ENCODE data around the gene NACC2.

The NACC2 gene

DNA sequence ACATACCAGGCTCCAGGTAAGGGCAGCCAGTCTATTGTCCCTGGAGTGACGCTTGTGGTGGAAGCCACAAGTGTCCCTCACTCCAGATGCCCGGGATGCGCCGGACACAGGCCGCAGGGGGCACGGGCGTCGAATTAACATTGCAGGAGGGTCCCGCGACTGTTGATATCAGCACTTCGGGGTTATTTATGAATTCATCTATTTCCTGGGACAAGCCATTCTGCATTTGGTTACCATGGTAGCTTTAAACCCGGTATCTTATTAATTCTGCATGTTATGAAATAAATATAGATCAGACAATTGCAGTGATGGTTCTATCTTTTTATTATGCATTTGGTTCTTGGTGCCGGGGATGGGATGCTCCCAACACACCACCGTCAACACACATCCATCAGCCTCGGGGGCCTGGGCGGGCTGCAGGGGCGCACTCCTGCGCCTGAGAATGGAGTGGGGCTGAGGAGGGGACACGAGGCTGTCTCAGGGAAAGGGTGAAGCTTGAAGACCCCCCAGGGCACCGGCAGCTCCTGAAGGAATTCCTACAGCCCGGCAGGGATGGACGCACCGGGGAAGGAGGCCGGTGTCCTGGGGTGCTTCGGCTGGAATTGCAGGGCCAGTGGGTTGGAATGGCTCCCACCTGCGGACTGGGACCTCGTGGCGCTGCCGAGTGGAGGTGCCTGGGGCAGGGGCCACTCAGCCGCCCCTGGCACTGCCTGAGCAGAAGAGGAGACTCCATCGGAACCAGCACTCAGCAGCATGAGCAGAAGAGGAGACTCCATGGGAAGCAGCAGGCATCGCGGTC, 41.2 kb upstream of the NACC2 start:
- Histone ChIP-seq H2AK5ac (ENCODE audit: low read depth, low read length) (peak overlapping the region; percentile 52), H3K27me3 (ENCODE audit: control insufficient read depth in 3 of 3, insufficient read depth in 3 of 3, low read depth in 1 of 3, low read length in 3 of 3) (peaks cover 3 to 63% (median 28%) of the 10 kb centered on the region in 3 experiments), H3K4me1 (ENCODE audit: control insufficient read depth in 2 of 2, insufficient read depth in 1 of 2, low read depth in 1 of 2, low read length in 2 of 2) (peaks cover 8% of the 10 kb centered on the region in 2 donors)

DNA sequence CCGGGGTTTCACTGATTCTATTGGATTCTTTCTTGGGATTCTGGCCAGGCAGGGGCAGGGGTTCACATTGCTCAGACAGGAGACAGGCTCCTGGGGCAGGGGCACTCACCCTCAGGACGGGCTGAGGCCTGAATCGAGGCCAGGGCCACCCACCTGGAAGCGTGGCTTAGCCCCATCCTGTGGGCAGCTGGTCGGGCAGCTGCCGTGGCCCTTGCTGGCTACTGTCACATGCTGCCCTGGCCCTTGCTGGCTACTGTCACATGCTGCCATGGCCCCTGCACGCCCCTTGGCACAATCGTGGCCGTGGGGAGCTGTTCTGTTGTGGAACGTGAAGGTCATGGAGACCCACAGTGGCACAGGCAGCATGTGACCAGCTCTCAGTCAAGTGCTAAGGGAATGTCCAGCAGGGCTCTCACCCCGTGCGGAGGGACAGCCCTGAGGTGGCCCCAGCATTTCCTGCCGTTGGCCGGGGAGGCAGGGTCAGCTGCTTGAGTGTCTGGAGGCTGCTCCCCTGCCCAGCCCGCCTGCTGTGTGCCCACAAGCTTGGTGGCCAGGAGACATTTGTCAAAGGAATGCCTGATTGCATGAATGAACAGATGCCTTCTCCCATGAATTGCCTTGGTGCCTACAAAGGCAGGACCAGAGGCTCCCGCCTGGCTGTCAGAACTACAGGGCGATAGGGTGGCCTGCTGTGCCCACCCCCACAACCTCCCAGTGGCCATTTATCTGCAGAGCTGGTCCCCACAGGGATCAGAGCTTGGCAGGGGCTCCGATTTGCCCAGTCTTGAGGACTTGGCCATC, 40.4 kb upstream of the NACC2 start:
- H3K14ac ChIP-seq (ENCODE audit: low read length): peak overlapping the region; percentile 87
- H2BK5ac ChIP-seq (ENCODE audit: low read length): no peak overlapping the region
- no peak overlapping the region for H2AFZ ChIP-seq (ENCODE audit: low read length)
- H3K27me3 ChIP-seq (ENCODE audit: control insufficient read depth in 3 of 3, insufficient read depth in 3 of 3, low read depth in 1 of 3, low read length in 3 of 3): peaks cover 3 to 71% (median 31%) of the 10 kb centered on the region in 3 experiments
- DNase-seq (ENCODE audit: low spot score): no peak
- peak overlapping the region; percentile 25 for H3K9ac ChIP-seq (ENCODE audit: low read depth, low read length, poor library complexity)
- no peak overlapping the region for H3K27ac ChIP-seq (replicated peaks; ENCODE audit: low read length)
- no peaks in the 10 kb centered on the region for H3K9me3 ChIP-seq (replicated peaks in 1 of 2; ENCODE audit: control insufficient read depth in 2 of 2, insufficient read depth in 1 of 2, low read depth in 1 of 2, low read length in 2 of 2)
- H3K4me2 ChIP-seq (ENCODE audit: insufficient read depth, low read length, poor library complexity, severe bottlenecking): no peak overlapping the region
- H3K79me1 ChIP-seq (ENCODE audit: low read depth, low read length): peaks cover 2% of the 10 kb centered on the region
- H3K18ac ChIP-seq (ENCODE audit: low read length): no peak overlapping the region
- H4K91ac ChIP-seq (ENCODE audit: low read depth, low read length, poor library complexity): no peak overlapping the region
- no peak overlapping the region for H2BK120ac ChIP-seq (ENCODE audit: low read depth, low read length)
- H3K23ac ChIP-seq (ENCODE audit: low read depth, low read length, poor library complexity): peak overlapping the region; percentile 62
- H2AK5ac ChIP-seq (ENCODE audit: low read depth, low read length): peak overlapping the region; percentile 3
- H3K4me1 ChIP-seq (ENCODE audit: control insufficient read depth in 2 of 2, insufficient read depth in 1 of 2, low read depth in 1 of 2, low read length in 2 of 2): peaks cover 8% of the 10 kb centered on the region in 2 donors
- WGBS, 2 donors (ENCODE audit: extremely low coverage in 2 of 2, insufficient read length in 2 of 2, insufficient replicate concordance in 1 of 2): no CpG with 5 or more reads among the region's 18 CpGs
- peak overlapping the region; percentile 65 for H2BK12ac ChIP-seq (ENCODE audit: low read length)
- H2BK15ac ChIP-seq (ENCODE audit: low read length): no peak overlapping the region
- no peaks in the 10 kb centered on the region for H3K36me3 ChIP-seq (replicated peaks in 1 of 2; ENCODE audit: control insufficient read depth in 2 of 2, insufficient read depth in 2 of 2, low read length in 2 of 2)
- H4K8ac ChIP-seq (ENCODE audit: low read depth, low read length): no peak overlapping the region
- peak overlapping the region in 1 of 2 donors; percentile 11 for H3K4me3 ChIP-seq (ENCODE audit: low read length in 2 of 2)
- no peak overlapping the region for H3K4ac ChIP-seq (ENCODE audit: low read length)

More for the DNA sequence above, 41.2 kb upstream of the NACC2 start:
- Histone ChIP-seq H3K4me3 (ENCODE audit: low read length in 2 of 2) (no peak overlapping the region), H4K91ac (ENCODE audit: low read depth, low read length, poor library complexity) (no peak overlapping the region), H3K9ac (ENCODE audit: low read depth, low read length, poor library complexity) (peak overlapping the region; percentile 37), H2BK15ac (ENCODE audit: low read length) (peak overlapping the region; percentile 85), H3K36me3 (replicated peaks in 1 of 2; ENCODE audit: control insufficient read depth in 2 of 2, insufficient read depth in 2 of 2, low read length in 2 of 2) (no peaks in the 10 kb centered on the region), H2BK5ac (ENCODE audit: low read length) (no peak overlapping the region), H3K9me3 (replicated peaks in 1 of 2; ENCODE audit: control insufficient read depth in 2 of 2, insufficient read depth in 1 of 2, low read depth in 1 of 2, low read length in 2 of 2) (no peaks in the 10 kb centered on the region), H3K27ac (replicated peaks; ENCODE audit: low read length) (no peak overlapping the region), H4K8ac (ENCODE audit: low read depth, low read length) (no peak overlapping the region), H3K4ac (ENCODE audit: low read length) (no peak overlapping the region), H3K18ac (ENCODE audit: low read length) (peak overlapping the region; percentile 38), H3K23ac (ENCODE audit: low read depth, low read length, poor library complexity) (no peak overlapping the region), H3K4me2 (ENCODE audit: insufficient read depth, low read length, poor library complexity, severe bottlenecking) (no peak overlapping the region), H2BK120ac (ENCODE audit: low read depth, low read length) (no peak overlapping the region), H2AFZ (ENCODE audit: low read length) (no peak overlapping the region), H3K14ac (ENCODE audit: low read length) (no peak overlapping the region), H2BK12ac (ENCODE audit: low read length) (no peak overlapping the region), H3K79me1 (ENCODE audit: low read depth, low read length) (peaks cover 2% of the 10 kb centered on the region)
- DNase-seq (ENCODE audit: low spot score): no peak
- no CpG with 5 or more reads among the region's 33 CpGs for WGBS, 2 donors (ENCODE audit: extremely low coverage in 2 of 2, insufficient read length in 2 of 2, insufficient replicate concordance in 1 of 2)

GRCh38 chr9:136133959-136134484, 38.9 kb upstream of the NACC2 start:
- peak overlapping the region; percentile 26 for H3K4ac ChIP-seq (ENCODE audit: low read length)
- peak overlapping the region; percentile 77 for H3K9ac ChIP-seq (ENCODE audit: low read depth, low read length, poor library complexity)
- H2AFZ ChIP-seq (ENCODE audit: low read length): peak overlapping the region; percentile 86
- no CpG with 5 or more reads among the region's 18 CpGs for WGBS, 2 donors (ENCODE audit: extremely low coverage in 2 of 2, insufficient read length in 2 of 2, insufficient replicate concordance in 1 of 2)
- H2BK5ac ChIP-seq (ENCODE audit: low read length): peak overlapping the region; percentile 53
- no peaks in the 10 kb centered on the region for H3K9me3 ChIP-seq (replicated peaks in 1 of 2; ENCODE audit: control insufficient read depth in 2 of 2, insufficient read depth in 1 of 2, low read depth in 1 of 2, low read length in 2 of 2)
- H3K36me3 ChIP-seq (replicated peaks in 1 of 2; ENCODE audit: control insufficient read depth in 2 of 2, insufficient read depth in 2 of 2, low read length in 2 of 2): no peaks in the 10 kb centered on the region
- H2BK15ac ChIP-seq (ENCODE audit: low read length): peak overlapping the region; percentile 98
- H2BK120ac ChIP-seq (ENCODE audit: low read depth, low read length): no peak overlapping the region
- peaks cover 3 to 82% (median 35%) of the 10 kb centered on the region in 3 experiments for H3K27me3 ChIP-seq (ENCODE audit: control insufficient read depth in 3 of 3, insufficient read depth in 3 of 3, low read depth in 1 of 3, low read length in 3 of 3)
- peak overlapping the region; percentile 43 for H4K8ac ChIP-seq (ENCODE audit: low read depth, low read length)
- H3K14ac ChIP-seq (ENCODE audit: low read length): peak overlapping the region; percentile 56
- DNase-seq (ENCODE audit: low spot score): no peak
- peak overlapping the region; percentile 25 for H3K23ac ChIP-seq (ENCODE audit: low read depth, low read length, poor library complexity)
- H3K4me3 ChIP-seq (ENCODE audit: low read length in 2 of 2): no peak overlapping the region
- H3K79me1 ChIP-seq (ENCODE audit: low read depth, low read length): peaks cover 4% of the 10 kb centered on the region
- H3K4me2 ChIP-seq (ENCODE audit: insufficient read depth, low read length, poor library complexity, severe bottlenecking): peak overlapping the region; percentile 73
- H2BK12ac ChIP-seq (ENCODE audit: low read length): peak overlapping the region; percentile 41
- no peak overlapping the region for H4K91ac ChIP-seq (ENCODE audit: low read depth, low read length, poor library complexity)
- H3K18ac ChIP-seq (ENCODE audit: low read length): peak overlapping the region; percentile 96
- peaks cover 8% of the 10 kb centered on the region in 2 donors for H3K4me1 ChIP-seq (ENCODE audit: control insufficient read depth in 2 of 2, insufficient read depth in 1 of 2, low read depth in 1 of 2, low read length in 2 of 2)
- H2AK5ac ChIP-seq (ENCODE audit: low read depth, low read length): peak overlapping the region; percentile 76
- H3K27ac ChIP-seq (replicated peaks; ENCODE audit: low read length): no peak overlapping the region

Data from neuronal stem cell (in vitro differentiated cells).